NCI-H2171 (cell line): ENCODE measurements around the gene CAPN6.

ENCODE experiments used
- DNase-seq: peaks from one replicate; lab custom pipeline; 2025; lab: John Stamatoyannopoulos, UW

CAPN6 gene

GRCh38 chrX:111200327-111200726, 70.0 kb downstream of the CAPN6 start:
- DNase-seq: no peak

- no peak for DNase-seq
Observed at GRCh38 chrX:111199505-111199904, 70.8 kb downstream of the CAPN6 start.
